HepG2 (cell line): ENCODE measurements around the gene ARHGAP5. TPM values are rescaled to one million over a fixed set of nuclear protein-coding genes. Genes with fewer than 3 reads are reported as not detected.

ENCODE experiments used
- ARHGAP35 ChIP-seq: sonication (generic); formaldehyde crosslinking; IDR thresholded peaks from 2 replicates; pipeline ENCODE4 v1.9.0; 2022; ENCODE audit warnings: mild to moderate bottlenecking, inconsistent platforms, moderate library complexity, missing genetic modification reagents, borderline replicate concordance
- CEBPG ChIP-seq: IDR thresholded peaks from 2 replicates; pipeline ENCODE4 v1.6.1; 2016
- FOXP4 ChIP-seq: sonication (generic); formaldehyde crosslinking; IDR thresholded peaks from 2 replicates; pipeline ENCODE4 v1.4.0; 2020; ENCODE audit warnings: missing genetic modification reagents
- HNF1A ChIP-seq, 2 experiments: sonication (generic) in 1 of 2; formaldehyde crosslinking in 1 of 2; IDR thresholded peaks; 2 replicates each; pipeline versions ENCODE4 v1.4.0 to v1.6.1; 2016 to 2020; ENCODE audit warnings: borderline replicate concordance in 1 of 2, low read depth in 1 of 2, mild to moderate bottlenecking in 1 of 2, missing genetic modification reagents in 1 of 2
- KAT8 ChIP-seq: IDR thresholded peaks from 2 replicates; pipeline ENCODE4 v1.6.1; 2016; ENCODE audit warnings: missing genetic modification reagents, missing compliant biosample characterization
- KLF9 ChIP-seq: IDR thresholded peaks from 2 replicates; pipeline ENCODE4 v1.6.1; 2016; ENCODE audit warnings: low read depth
- MLXIP ChIP-seq: sonication (generic); formaldehyde crosslinking; IDR thresholded peaks from 2 replicates; pipeline ENCODE4 v1.9.0; 2021; ENCODE audit warnings: missing genetic modification reagents, borderline replicate concordance
- THAP11 ChIP-seq: IDR thresholded peaks from 2 replicates; pipeline ENCODE4 v1.6.1; 2016; ENCODE audit warnings: missing biosample characterization, missing genetic modification reagents
- YEATS2 ChIP-seq: sonication (generic); formaldehyde crosslinking; IDR thresholded peaks from 2 replicates; pipeline ENCODE4 v1.4.0; 2020; ENCODE audit warnings: missing genetic modification reagents, borderline replicate concordance
- ZFP62 ChIP-seq: sonication (generic); formaldehyde crosslinking; IDR thresholded peaks from 2 replicates; pipeline ENCODE4 v1.4.0; 2020; ENCODE audit warnings: missing genetic modification reagents
- ZNF235 ChIP-seq: sonication (generic); formaldehyde crosslinking; IDR thresholded peaks from 2 replicates; pipeline ENCODE4 v1.8.1; 2023; ENCODE audit warnings: mild to moderate bottlenecking, missing genetic modification reagents, borderline replicate concordance
- ZNF652 ChIP-seq: IDR thresholded peaks from 2 replicates; pipeline ENCODE4 v1.6.1; 2016; ENCODE audit warnings: low read depth, borderline replicate concordance
- polyA plus RNA-seq, 8 experiments: library from polyadenylated mRNA; depleted of rRNA in 3 of 8; stranded (reverse) in 7 of 8; unstranded in 1 of 8; fragments of >200 nt; fragmentation: Illumina TruSeq in 4 of 8; extraction: Trizol in 4 of 8; gene quantifications; 2 replicates each; pipeline versions ENCODE4 v1.2.1 to v1.2.3, GENCODE V29; 2011 to 2016; ENCODE audit warnings: low read depth in 4 of 8, missing spikeins in 1 of 8, mixed read lengths in 1 of 8; ENCODE audit not compliant: insufficient read depth in 1 of 8
- total RNA-seq, 5 experiments: library from RNA; depleted of rRNA; stranded (reverse); fragments of >200 nt; fragmentation: Illumina TruSeq; extraction: Trizol; gene quantifications; 2 replicates each; pipeline ENCODE4 v1.2.3, GENCODE V29; 2016; ENCODE audit warnings: low read depth in 1 of 5

Gene ARHGAP5
- total and polyA plus RNA-seq, 2 of the 13 experiments (the other 11 are each of a cell fraction or from before 2014, with no cell fraction given): 33.7 to 144 TPM

GRCh38 chr14:32087907-32088306, 10.8 kb downstream of the ARHGAP5 start (continued):
- no peak for TF ChIP-seq CEBPG (CRISPR knock-in tag)
- no peak for TF ChIP-seq YEATS2 (CRISPR knock-in tag)
- no peak for TF ChIP-seq ARHGAP35 (CRISPR knock-in tag)
- TF ChIP-seq ZNF652 (CRISPR knock-in tag): no peak
- TF ChIP-seq MLXIP (CRISPR knock-in tag): 0 out of 2 replicates have a peak, but pooled peaks have one; percentile 50
- no peak for TF ChIP-seq ZFP62 (CRISPR knock-in tag)
- TF ChIP-seq FOXP4: no peak
- TF ChIP-seq KAT8 (CRISPR knock-in tag): no peak
- TF ChIP-seq HNF1A (IDR thresholded peaks at IDR 0.05; ENCODE audit: low read depth): no peak
- TF ChIP-seq HNF1A (CRISPR knock-in tag; IDR thresholded peaks at IDR 0.05; ENCODE audit: borderline replicate concordance): no peak
- no peak for TF ChIP-seq ZNF235 (CRISPR knock-in tag)
- no peak for TF ChIP-seq KLF9 (CRISPR knock-in tag)
- 0 out of 2 replicates have a peak, but pooled peaks have one; percentile 2 for TF ChIP-seq THAP11 (CRISPR knock-in tag)
